Breast epithelium (tissue), 4 donors: Measurements from ENCODE around the gene EGFL7. TPM values are rescaled to one million over a fixed set of nuclear protein-coding genes. Genes with fewer than 3 reads are reported as not detected.

Experiments used
- DNase-seq, 2 donors: peaks; one replicate each; pipeline ENCODE4 v3.0.0-alpha.2; 2019; ENCODE audit warnings: low spot score in 2 of 2
- H3K27ac ChIP-seq, 2 donors: fragments of 200-600 bp; sonication (generic) in 1 of 2; one replicate each; pipeline ENCODE4 v1.5.1; 2016 to 2019; ENCODE audit warnings: mild to moderate bottlenecking in 1 of 2
- H3K27me3 ChIP-seq, 2 donors: fragments of 200-600 bp; sonication (generic) in 1 of 2; one replicate each; pipeline versions ENCODE4 v1.5.1 to v1.6.0; 2017 to 2019; ENCODE audit warnings: control low read depth in 1 of 2, mild to moderate bottlenecking in 1 of 2
- H3K36me3 ChIP-seq: fragments of 200-600 bp; one replicate; pipeline ENCODE4 v1.5.1; 2019
- H3K4me1 ChIP-seq, 2 donors: fragments of 200-600 bp; sonication (generic); one replicate each; pipeline ENCODE4 v1.5.1; 2016 to 2019; ENCODE audit warnings: control low read depth in 1 of 2
- H3K4me3 ChIP-seq, 3 donors: fragments of 200-600 bp; sonication (generic); 1 replicate in 2 of 3; 2 replicates in 1 of 3; pipeline ENCODE4 v1.5.1; 2016 to 2019; ENCODE audit warnings: mild to moderate bottlenecking in 3 of 3, moderate library complexity in 2 of 3
- H3K9me3 ChIP-seq, 2 donors: fragments of 200-600 bp; sonication (generic) in 1 of 2; one replicate each; pipeline ENCODE4 v1.5.1; 2016 to 2019; ENCODE audit warnings: control low read depth in 1 of 2
- CTCF ChIP-seq, 3 donors: fragments of 450-650 bp; IDR thresholded peaks; one replicate each; pipeline ENCODE4 v1.5.1; 2016 to 2017; ENCODE audit warnings: antibody characterized with exemption in 3 of 3, mild to moderate bottlenecking in 3 of 3, moderate library complexity in 3 of 3
- POLR2A ChIP-seq: fragments of 450-650 bp; IDR thresholded peaks from one replicate; pipeline ENCODE4 v1.6.1; 2016; ENCODE audit warnings: antibody characterized with exemption, mild to moderate bottlenecking, moderate library complexity
- POLR2AphosphoS5 ChIP-seq, 3 donors: sonication (generic); formaldehyde crosslinking; IDR thresholded peaks; one replicate each; pipeline ENCODE4 v1.6.1; 2017; ENCODE audit warnings: antibody characterized with exemption in 3 of 3
- intact Hi-C: fragments of 100-400 bp; cut with DNase I; formaldehyde crosslinking; loops from one replicate; pipeline ENCODE4 v1.15.1; 2023; ENCODE audit warnings: low total_unique reads
- total RNA-seq, 3 donors: library from RNA; depleted of rRNA; stranded (reverse); fragments of >200 nt; gene quantifications; one replicate each; pipeline ENCODE4 v1.1.0, GENCODE V29; 2016

Gene EGFL7
- total RNA-seq, 3 donors from 2014 or later, result 48.9 to 138 (median 53.4) TPM

DNA sequence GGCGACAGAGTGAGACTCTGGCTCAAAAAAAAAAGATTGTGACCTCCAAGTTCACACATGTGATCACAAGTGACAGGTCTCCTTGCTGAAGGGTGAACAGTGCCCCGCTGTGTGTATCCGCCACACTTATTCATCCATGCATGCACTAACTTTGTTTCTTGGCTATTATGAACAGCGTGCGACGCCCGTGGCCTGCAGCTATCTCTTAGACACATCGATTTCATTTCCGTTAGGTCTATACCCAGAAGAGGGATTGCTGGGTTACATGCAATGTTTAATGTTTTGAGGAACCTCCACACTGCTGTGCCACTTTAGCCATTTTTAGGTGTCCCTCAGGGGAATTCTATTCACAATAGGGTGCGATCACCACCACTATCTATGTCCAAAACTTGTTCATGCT is 12.1 kb upstream of the EGFL7 start:
- TF ChIP-seq POLR2A, result no peak
- no peak for TF ChIP-seq POLR2AphosphoS5 (IDR thresholded peaks at IDR 0.05)
- no peak for TF ChIP-seq CTCF (IDR thresholded peaks at IDR 0.05)
- Histone ChIP-seq H3K4me1 (no peaks in the 10 kb centered on the region), H3K27ac (no peak overlapping the region), H3K36me3 (no peaks in the 10 kb centered on the region), H3K9me3 (no peaks in the 10 kb centered on the region), H3K27me3 (peaks cover 0 to 33% of the 10 kb centered on the region in 2 donors), H3K4me3 (no peak overlapping the region)
- no peak for DNase-seq
- intact Hi-C loops, result loop anchor here (10.0 kb wide), 1 partner anchor 1836 kb away; no protein-coding TSS in a partner anchor

GRCh38 chr9:136651860-136652259 is 10.9 kb upstream of the EGFL7 start:
- intact Hi-C loops, result loop anchor here (10.0 kb wide), 1 partner anchor 1837 kb away; no protein-coding TSS in a partner anchor
- DNase-seq, result no peak
- Histone ChIP-seq H3K9me3 (no peaks in the 10 kb centered on the region), H3K4me1 (no peaks in the 10 kb centered on the region), H3K27ac (no peak overlapping the region), H3K36me3 (no peaks in the 10 kb centered on the region), H3K27me3 (peaks cover 0 to 33% of the 10 kb centered on the region in 2 donors), H3K4me3 (no peak overlapping the region)
- TF ChIP-seq POLR2AphosphoS5 (IDR thresholded peaks at IDR 0.05) (no peak), CTCF (IDR thresholded peaks at IDR 0.05) (no peak), POLR2A (no peak)

DNA sequence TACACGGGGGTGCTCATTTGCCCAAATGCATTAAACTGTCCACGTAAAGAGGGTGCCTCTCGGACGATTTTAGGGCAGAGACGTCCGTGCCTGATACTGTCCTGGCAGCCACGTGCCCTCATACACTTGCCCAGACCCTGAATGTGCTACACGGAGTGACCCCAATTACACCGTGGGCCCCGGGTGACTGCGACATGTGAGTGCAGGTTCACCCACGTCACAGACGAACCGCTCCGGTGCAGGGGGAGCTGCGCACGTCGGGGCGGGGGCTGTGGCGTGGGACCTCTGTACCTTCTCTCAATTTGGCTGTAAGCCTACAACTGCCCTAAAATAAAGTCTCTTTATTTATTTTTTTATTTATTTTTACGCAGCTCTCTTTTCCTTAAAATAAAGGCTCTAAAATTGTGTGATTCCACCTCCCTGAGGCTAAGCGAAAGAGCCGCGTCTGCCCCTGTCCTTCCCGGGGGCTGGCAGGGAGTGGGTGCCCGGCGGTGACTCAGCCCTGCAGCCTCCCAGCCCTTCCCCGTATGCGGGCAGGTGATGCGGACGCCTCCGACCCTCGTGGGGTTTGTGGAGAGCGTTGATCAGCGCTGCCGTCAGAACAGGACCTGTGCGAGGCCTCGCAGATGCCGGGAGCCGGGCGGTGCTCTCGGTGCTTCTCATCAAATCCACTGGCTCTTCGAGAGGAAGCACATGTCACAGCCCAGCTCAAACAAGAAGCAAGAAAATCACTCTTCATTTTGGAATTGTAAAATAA is 9.2 kb upstream of the EGFL7 start:
- no peaks in the 10 kb centered on the region for H3K4me1 ChIP-seq
- no peaks in the 10 kb centered on the region for H3K9me3 ChIP-seq
- peak overlapping the region in 1 of 2 donors; percentile 26 for H3K27ac ChIP-seq
- intact Hi-C loops, result loop anchor here (10.0 kb wide), 1 partner anchor 1839 kb away; no protein-coding TSS in a partner anchor
- no peak for DNase-seq
- TF ChIP-seq POLR2AphosphoS5 (IDR thresholded peaks at IDR 0.05) (no peak), POLR2A (no peak), CTCF (IDR thresholded peaks at IDR 0.05) (no peak)
- no peaks in the 10 kb centered on the region for H3K36me3 ChIP-seq
- peaks cover 0 to 45% of the 10 kb centered on the region in 2 donors for H3K27me3 ChIP-seq
- no peak overlapping the region for H3K4me3 ChIP-seq

- H3K27me3 ChIP-seq, result peaks cover 0 to 60% of the 10 kb centered on the region in 2 donors
- no peaks in the 10 kb centered on the region for H3K9me3 ChIP-seq
- TF ChIP-seq POLR2A, result no peak
- H3K4me1 ChIP-seq, result no peaks in the 10 kb centered on the region
- no peaks in the 10 kb centered on the region for H3K36me3 ChIP-seq
- intact Hi-C loops, result loop anchor here (10.0 kb wide), 1 partner anchor 1840 kb away; no protein-coding TSS in a partner anchor
- peak overlapping the region in 1 of 2 donors; percentile 83 for H3K27ac ChIP-seq
- no peak for DNase-seq
- peak overlapping the region in 1 of 3 donors; percentile 28 for H3K4me3 ChIP-seq
Measured at GRCh38 chr9:136654820-136655535, 7.7 kb upstream of the EGFL7 start.

DNA sequence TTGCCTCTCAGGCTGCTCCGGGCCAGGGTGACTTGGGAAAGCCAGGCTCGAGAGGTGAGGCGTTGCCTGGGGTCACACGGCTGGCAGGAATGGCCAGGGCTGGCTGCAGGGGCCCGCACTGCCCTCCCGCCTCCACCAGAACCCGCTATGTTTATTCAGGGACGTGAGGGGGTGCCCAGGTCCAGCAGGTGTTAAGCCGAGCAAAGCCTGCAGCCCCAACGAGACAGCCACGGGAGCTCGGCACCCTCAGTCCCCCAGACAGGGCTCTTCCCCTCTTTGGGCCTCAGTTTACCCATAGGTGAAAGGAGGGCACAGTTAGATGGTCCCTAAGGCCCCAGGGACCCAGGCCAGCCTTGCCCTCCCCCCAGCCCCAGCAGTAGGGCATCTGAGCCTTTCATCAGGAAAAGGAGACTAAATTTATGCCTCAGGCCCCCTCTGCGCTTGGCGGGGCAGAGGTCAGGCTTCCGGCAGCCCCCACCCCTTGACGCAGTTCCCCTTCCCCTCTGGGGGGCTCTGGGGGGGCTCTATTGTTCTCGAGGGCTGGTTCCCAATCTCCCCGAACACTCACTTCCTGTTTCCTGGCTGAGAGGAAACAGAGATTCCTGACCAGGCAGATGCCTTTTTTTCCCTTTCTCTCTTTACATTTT is 7.1 kb upstream of the EGFL7 start:
- peak overlapping the region; percentile 10 to 83 for H3K27ac ChIP-seq
- no peaks in the 10 kb centered on the region for H3K9me3 ChIP-seq
- no peaks in the 10 kb centered on the region for H3K4me1 ChIP-seq
- peak overlapping the region in 1 of 3 donors; percentile 45 for H3K4me3 ChIP-seq
- H3K27me3 ChIP-seq, result peaks cover 0 to 66% of the 10 kb centered on the region in 2 donors
- no peak for DNase-seq
- H3K36me3 ChIP-seq, result no peaks in the 10 kb centered on the region
- intact Hi-C loops, result loop anchor here (10.0 kb wide), 1 partner anchor 1841 kb away; no protein-coding TSS in a partner anchor
- TF ChIP-seq POLR2A (no peak), POLR2AphosphoS5 (IDR thresholded peaks at IDR 0.05) (peak; percentile 39 to 62 (median 44)), CTCF (IDR thresholded peaks at IDR 0.05) (no peak)
